Stimulated activated memory B cell treated with anti-CD40 and anti-IgM and Interleukin-4, amounts not matched to agents 10 μg/mL and 1 μg/mL and 100 μg/mL, for 72 hours (primary cell): Measurements from ENCODE around the gene KIAA0513.

ENCODE experiments used
- ATAC-seq: fragments of 150-1000 bp; cut with Tn5 transposase; 2 replicates; pipeline ENCODE4 v1.10.0; 2021
- H3K27ac Mint-ChIP-seq: one replicate; pipeline ENCODE4 v1.8.0; 2022; ENCODE audit warnings: mild to moderate bottlenecking, mixed read lengths
- H3K27me3 Mint-ChIP-seq: one replicate; pipeline ENCODE4 v1.8.0; 2022; ENCODE audit warnings: mixed read lengths
- H3K36me3 Mint-ChIP-seq: one replicate; pipeline ENCODE4 v1.8.0; 2022; ENCODE audit warnings: mixed read lengths
- H3K4me1 Mint-ChIP-seq: one replicate; pipeline ENCODE4 v1.8.0; 2022; ENCODE audit warnings: mixed read lengths
- H3K4me3 Mint-ChIP-seq: one replicate; pipeline ENCODE4 v1.8.0; 2022; ENCODE audit warnings: mild to moderate bottlenecking, moderate library complexity, mixed read lengths
- H3K9me3 Mint-ChIP-seq: one replicate; pipeline ENCODE4 v1.8.0; 2022; ENCODE audit warnings: mixed read lengths

Gene KIAA0513

DNA sequence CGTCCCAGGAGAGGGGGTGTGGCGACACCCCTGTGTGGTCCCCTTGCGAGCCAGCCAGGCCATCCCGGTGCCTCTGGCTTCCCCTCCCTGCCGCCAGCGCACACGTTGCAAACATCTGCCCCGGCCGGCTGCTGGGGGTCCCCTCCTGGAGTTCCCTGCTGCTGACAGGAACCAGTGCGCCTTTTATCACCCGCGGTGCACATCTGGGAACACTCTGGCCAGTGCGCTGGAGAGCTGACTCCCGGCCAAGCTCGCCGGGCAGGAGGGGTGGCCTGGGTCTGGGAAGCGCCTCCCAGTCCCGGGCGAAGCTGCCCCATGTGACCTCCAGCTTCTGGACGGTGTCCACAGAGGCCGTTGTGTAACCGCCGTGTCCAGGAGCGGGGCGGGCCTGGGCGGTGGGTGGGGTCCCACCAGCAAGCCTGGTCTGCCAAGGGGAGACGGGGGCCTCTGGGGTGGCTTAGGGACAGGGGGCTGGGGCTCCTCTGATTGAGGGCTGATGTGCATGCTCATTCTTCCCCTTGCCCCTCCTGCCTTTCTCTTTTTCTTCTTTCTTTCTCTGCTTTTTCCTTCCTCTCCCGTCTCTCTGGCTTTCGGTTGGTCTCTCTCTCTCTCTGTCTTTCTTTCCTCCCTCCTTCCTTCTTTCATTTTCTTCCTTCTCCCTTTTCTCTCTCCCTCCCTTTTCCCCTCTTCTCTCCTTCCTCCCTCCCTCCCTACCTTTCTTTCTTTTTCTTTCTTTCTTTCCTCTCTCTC, 109.9 kb downstream of the KIAA0513 start:
- Mint-ChIP-seq H3K4me1 (peaks cover 25% of the 10 kb centered on the region), H3K27ac (no peak overlapping the region), H3K9me3 (no peaks in the 10 kb centered on the region), H3K36me3 (no peaks in the 10 kb centered on the region), H3K4me3 (no peak overlapping the region), H3K27me3 (peaks cover 55% of the 10 kb centered on the region)
- ATAC-seq: no peak

DNA sequence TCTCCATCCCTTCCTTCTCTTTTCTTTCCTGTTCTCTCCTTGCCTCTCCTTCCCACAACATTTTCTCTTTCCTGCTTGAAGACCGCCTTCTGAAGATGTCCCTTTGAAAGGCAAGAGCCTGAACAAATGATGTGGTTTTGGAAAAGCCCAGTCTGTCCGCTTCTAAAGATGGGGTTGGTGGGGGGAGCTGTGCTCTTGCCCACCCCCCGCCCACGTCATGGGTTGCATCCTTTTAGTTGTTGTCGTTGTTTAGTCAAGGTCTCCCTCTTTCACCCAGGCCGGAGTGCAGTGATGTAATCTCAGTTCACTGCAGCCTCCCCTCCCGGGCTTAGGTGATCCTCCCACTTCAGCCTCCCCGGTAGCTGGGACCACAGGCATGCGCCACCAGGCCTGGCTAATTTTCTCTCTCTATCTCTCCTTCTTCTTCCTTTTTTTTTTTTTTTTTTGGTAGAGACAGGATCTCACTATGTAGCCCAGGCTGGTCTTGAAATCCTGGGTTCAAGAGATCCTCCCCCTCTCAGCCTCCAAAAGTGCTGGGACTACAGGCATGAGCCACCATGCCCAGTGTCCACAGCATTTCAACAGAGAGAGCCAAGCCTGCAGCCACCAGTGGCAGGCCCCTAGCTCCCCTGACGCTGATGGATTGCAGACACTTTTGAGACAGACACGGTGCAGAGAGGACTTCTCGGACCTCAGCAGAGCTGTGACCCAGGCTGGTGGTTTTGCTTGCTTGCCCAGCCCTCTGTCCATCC, 110.7 kb downstream of the KIAA0513 start:
- no peaks in the 10 kb centered on the region for H3K36me3 Mint-ChIP-seq
- no peak overlapping the region for H3K4me3 Mint-ChIP-seq
- H3K4me1 Mint-ChIP-seq: peaks cover 25% of the 10 kb centered on the region
- H3K27ac Mint-ChIP-seq: no peak overlapping the region
- no peaks in the 10 kb centered on the region for H3K9me3 Mint-ChIP-seq
- peaks cover 62% of the 10 kb centered on the region for H3K27me3 Mint-ChIP-seq
- ATAC-seq: no peak

DNA sequence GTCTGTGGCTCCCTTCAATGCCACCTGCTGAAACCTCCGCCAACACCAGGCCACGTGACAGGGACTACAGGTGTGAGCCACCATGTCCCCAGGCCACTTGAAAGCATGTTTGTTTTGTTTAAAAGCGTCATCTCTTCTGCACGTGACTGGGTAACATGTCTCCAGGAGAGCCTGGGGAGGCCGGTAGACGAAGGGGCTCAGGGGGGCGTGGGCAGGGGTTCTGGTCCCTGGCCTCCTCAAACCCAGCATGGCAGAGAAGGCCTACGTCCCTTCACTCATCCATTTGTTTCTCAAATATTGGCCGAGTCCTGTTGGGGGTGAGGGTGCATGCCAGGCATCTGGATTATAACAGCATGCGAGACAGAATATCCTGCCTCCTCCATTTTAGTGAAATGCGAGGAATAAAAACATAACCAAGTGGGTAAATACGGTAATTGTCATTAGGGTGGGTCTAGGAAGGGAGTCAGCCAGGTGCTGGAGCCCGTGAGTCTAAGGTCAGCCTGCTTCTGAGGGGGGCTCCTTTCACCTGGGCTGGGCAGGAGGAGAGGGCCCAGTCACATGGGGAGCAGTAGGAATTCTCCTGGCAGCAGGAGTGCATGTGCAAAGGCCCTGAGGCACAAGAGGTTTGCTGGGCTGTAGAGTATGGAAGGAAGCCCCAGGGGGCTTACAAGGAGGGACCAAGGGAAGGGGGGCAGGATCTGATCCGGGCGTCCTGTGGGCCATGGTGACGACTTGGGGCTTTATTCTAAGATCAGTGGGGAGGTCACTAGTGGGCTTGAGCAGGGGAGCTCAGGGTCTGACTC, 111.4 kb downstream of the KIAA0513 start:
- H3K9me3 Mint-ChIP-seq: no peaks in the 10 kb centered on the region
- no peak overlapping the region for H3K27ac Mint-ChIP-seq
- no peak for ATAC-seq
- H3K36me3 Mint-ChIP-seq: no peaks in the 10 kb centered on the region
- H3K27me3 Mint-ChIP-seq: peaks cover 69% of the 10 kb centered on the region
- no peak overlapping the region for H3K4me3 Mint-ChIP-seq
- peaks cover 25% of the 10 kb centered on the region for H3K4me1 Mint-ChIP-seq

DNA sequence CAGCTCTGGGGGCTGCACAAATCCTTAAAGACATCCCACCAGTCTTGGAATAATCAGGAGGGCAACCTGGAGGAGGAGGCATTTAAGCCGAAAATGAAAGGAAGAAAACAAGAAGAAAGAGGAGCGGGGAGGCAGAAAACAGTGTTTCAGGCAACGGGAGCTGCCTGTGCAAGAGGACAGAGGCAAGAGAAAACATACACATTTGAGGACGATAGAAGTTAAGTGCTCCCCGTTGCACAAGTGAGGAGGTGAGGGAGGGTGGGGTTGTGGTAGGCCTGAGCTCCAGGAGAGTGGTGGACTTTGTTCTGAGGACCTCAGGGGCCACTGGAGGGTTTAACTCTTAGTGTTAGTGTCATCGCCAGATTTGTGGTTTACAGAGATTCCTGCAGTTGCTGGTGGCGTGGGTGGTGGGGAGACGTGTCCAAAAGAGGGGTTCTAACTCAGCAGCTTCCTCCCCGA, 112.3 kb downstream of the KIAA0513 start:
- H3K36me3 Mint-ChIP-seq: no peaks in the 10 kb centered on the region
- H3K9me3 Mint-ChIP-seq: no peaks in the 10 kb centered on the region
- H3K4me1 Mint-ChIP-seq: peaks cover 25% of the 10 kb centered on the region
- no peak overlapping the region for H3K4me3 Mint-ChIP-seq
- no peak for ATAC-seq
- peaks cover 78% of the 10 kb centered on the region for H3K27me3 Mint-ChIP-seq
- H3K27ac Mint-ChIP-seq: no peak overlapping the region

- Mint-ChIP-seq H3K9me3 (no peaks in the 10 kb centered on the region), H3K27ac (no peak overlapping the region), H3K4me3 (no peak overlapping the region), H3K36me3 (no peaks in the 10 kb centered on the region), H3K27me3 (peaks cover 84% of the 10 kb centered on the region), H3K4me1 (peaks cover 25% of the 10 kb centered on the region)
- ATAC-seq: no peak
These were observed 112.9 kb downstream of the KIAA0513 start for GRCh38 chr16:85140455-85141012.

GRCh38 chr16:85141491-85142128, 114.0 kb downstream of the KIAA0513 start:
- Mint-ChIP-seq H3K9me3 (no peaks in the 10 kb centered on the region), H3K4me3 (no peak overlapping the region), H3K27ac (no peak overlapping the region), H3K4me1 (peaks cover 17% of the 10 kb centered on the region), H3K36me3 (no peaks in the 10 kb centered on the region), H3K27me3 (peaks cover 83% of the 10 kb centered on the region)
- no peak for ATAC-seq

DNA sequence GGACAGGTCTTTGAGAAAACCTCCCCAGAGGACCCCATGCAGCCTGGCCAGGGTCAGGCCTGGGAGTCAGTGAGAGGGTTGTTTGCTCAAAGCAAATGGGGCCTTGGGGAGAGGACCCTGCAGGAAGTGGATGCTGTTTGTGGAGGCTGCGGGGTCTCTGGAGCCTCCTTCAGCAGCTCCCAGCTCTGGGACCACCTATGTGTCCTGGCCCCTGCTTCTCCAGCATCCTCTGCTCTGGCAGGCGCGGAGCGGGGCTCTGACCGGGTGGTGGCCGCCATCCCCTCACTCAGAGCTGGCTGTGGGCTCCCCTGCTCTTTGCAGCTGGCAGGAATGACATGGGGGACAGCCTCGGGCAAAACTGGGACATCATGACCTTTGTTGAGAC, 114.5 kb downstream of the KIAA0513 start:
- no peaks in the 10 kb centered on the region for H3K36me3 Mint-ChIP-seq
- peaks cover 78% of the 10 kb centered on the region for H3K27me3 Mint-ChIP-seq
- peaks cover 13% of the 10 kb centered on the region for H3K4me1 Mint-ChIP-seq

DNA sequence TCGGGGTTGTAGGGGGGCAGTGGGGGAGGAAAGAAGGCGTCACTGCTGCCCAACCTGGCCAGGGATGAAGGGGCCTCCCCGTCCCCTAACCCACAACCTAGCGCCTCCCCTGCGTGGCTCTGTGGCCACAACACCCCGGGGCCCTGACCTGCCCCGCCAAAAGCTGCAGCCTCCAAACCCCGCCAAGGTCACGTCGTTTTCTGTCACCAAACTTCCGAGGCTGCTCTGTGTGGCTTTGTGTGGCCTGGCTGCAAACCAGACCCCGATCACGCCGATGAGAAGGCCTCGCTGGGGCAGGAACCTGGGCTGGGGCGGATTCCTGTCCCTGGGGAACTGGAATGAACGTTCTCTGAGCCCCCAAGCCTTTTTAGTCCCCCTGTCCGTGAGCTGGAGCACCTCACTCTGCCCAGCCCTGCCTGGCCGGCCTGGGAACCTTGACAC, 115.2 kb downstream of the KIAA0513 start:
- Mint-ChIP-seq H3K27me3 (peaks cover 71% of the 10 kb centered on the region), H3K4me3 (no peak overlapping the region), H3K9me3 (no peaks in the 10 kb centered on the region), H3K36me3 (no peaks in the 10 kb centered on the region), H3K27ac (no peak overlapping the region), H3K4me1 (peaks cover 9% of the 10 kb centered on the region)
- ATAC-seq: no peak

More for the DNA sequence above, 114.5 kb downstream of the KIAA0513 start:
- no peak for ATAC-seq
- Mint-ChIP-seq H3K4me3 (no peak overlapping the region), H3K9me3 (no peaks in the 10 kb centered on the region), H3K27ac (no peak overlapping the region)
